ENCODE measurements around the gene CEBPA. TPM values are rescaled to one million over a fixed set of nuclear protein-coding genes. Genes with fewer than 3 reads are reported as not detected.

The CEBPA gene
- total and polyA plus RNA-seq, 10 donors: 7.4 to 27.7 (median 18.0) TPM

GRCh38 chr19:33304371-33304759, 2.0 kb upstream of the CEBPA start:
- Histone ChIP-seq H3K36me3 (no peaks in the 10 kb centered on the region), H3K9me3 (peaks cover 0 to 8% (median 0%) of the 10 kb centered on the region in 8 donors), H3K27ac (no peak overlapping the region), H3K4me1 (peaks cover 13 to 50% (median 36%) of the 10 kb centered on the region in 6 donors), H3K4me3 (peak overlapping the region in 1 of 8 donors; percentile 74), H3K27me3 (replicated peaks in 1 of 7) (peaks cover 0 to 60% (median 37%) of the 10 kb centered on the region in 7 donors)
- DNase-seq: no peak
- intact Hi-C loops (cut with DNase I; ENCODE audit: low total_unique reads): no loop called here
- WGBS, 5 donors: 61 to 77% (median 69%) methylated on average over 13 of the region's 13 CpGs
- no peak for TF ChIP-seq POLR2AphosphoS5 (IDR thresholded peaks at IDR 0.05)
- no peak for TF ChIP-seq POLR2A (IDR thresholded peaks at IDR 0.05)
- no peak for TF ChIP-seq CTCF (IDR thresholded peaks at IDR 0.05 in 8 of 11, conservative IDR thresholded peaks at IDR 0.05 in 3 of 11)

- DNase-seq: peak; percentile 84
- Histone ChIP-seq H3K27ac (peak overlapping the region in 1 of 8 donors; percentile 91), H3K27me3 (replicated peaks in 1 of 7) (peaks cover 0 to 62% (median 39%) of the 10 kb centered on the region in 7 donors), H3K36me3 (no peaks in the 10 kb centered on the region), H3K4me3 (peak overlapping the region; percentile 66 to 93 (median 74)), H3K4me1 (peaks cover 13 to 54% (median 38%) of the 10 kb centered on the region in 6 donors), H3K9me3 (peaks cover 0 to 5% (median 0%) of the 10 kb centered on the region in 8 donors)
- intact Hi-C loops (cut with DNase I; ENCODE audit: low total_unique reads): no loop called here
- WGBS, 5 donors: 9 to 25% (median 11%) methylated on average over 25 to 33 of the region's 33 CpGs
- TF ChIP-seq POLR2A (IDR thresholded peaks at IDR 0.05) (no peak), POLR2AphosphoS5 (IDR thresholded peaks at IDR 0.05) (no peak), CTCF (IDR thresholded peaks at IDR 0.05 in 8 of 11, conservative IDR thresholded peaks at IDR 0.05 in 3 of 11) (no peak)
Measured at GRCh38 chr19:33303791-33304345, 1.5 kb upstream of the CEBPA start.

- DNase-seq: peak; percentile 88
- Histone ChIP-seq H3K4me3 (peak overlapping the region; percentile 66 to 93 (median 74)), H3K27me3 (replicated peaks in 1 of 7) (peaks cover 0 to 69% (median 39%) of the 10 kb centered on the region in 7 donors), H3K4me1 (peaks cover 13 to 61% (median 41%) of the 10 kb centered on the region in 6 donors), H3K27ac (peak overlapping the region in 7 of 8 donors; percentile 22 to 91 (median 66)), H3K36me3 (no peaks in the 10 kb centered on the region), H3K9me3 (no peaks in the 10 kb centered on the region)
- 1 to 2% (median 1%) methylated on average over 48 to 92 of the region's 92 CpGs for WGBS, 5 donors
- TF ChIP-seq CTCF (IDR thresholded peaks at IDR 0.05 in 8 of 11, conservative IDR thresholded peaks at IDR 0.05 in 3 of 11) (no peak), POLR2A (IDR thresholded peaks at IDR 0.05) (no peak), POLR2AphosphoS5 (IDR thresholded peaks at IDR 0.05) (no peak)
- intact Hi-C loops (cut with DNase I; ENCODE audit: low total_unique reads): no loop called here
Measured at GRCh38 chr19:33302974-33303790, 848 bp upstream of the CEBPA start.

- Histone ChIP-seq H3K4me3 (peak overlapping the region; percentile 66 to 93 (median 74)), H3K27ac (peak overlapping the region in 7 of 8 donors; percentile 67 to 91 (median 73)), H3K4me1 (peaks cover 13 to 67% (median 42%) of the 10 kb centered on the region in 6 donors), H3K27me3 (replicated peaks in 1 of 7) (peaks cover 0 to 80% (median 39%) of the 10 kb centered on the region in 7 donors), H3K9me3 (no peaks in the 10 kb centered on the region), H3K36me3 (no peaks in the 10 kb centered on the region)
- intact Hi-C loops (cut with DNase I; ENCODE audit: low total_unique reads): no loop called here
- no peak for DNase-seq
- TF ChIP-seq CTCF (IDR thresholded peaks at IDR 0.05 in 8 of 11, conservative IDR thresholded peaks at IDR 0.05 in 3 of 11): no peak
- TF ChIP-seq POLR2A (IDR thresholded peaks at IDR 0.05): no peak
- 0 to 2% (median 1%) methylated on average over 18 to 41 of the region's 41 CpGs; no CpG with 5 or more reads in 1 of the 5 donors for WGBS, 5 donors
Measured at GRCh38 chr19:33301900-33302174, 497 bp downstream of the CEBPA start.

Measured in spleen (tissue), 11 donors.